ENCODE results near the gene GPX8.

DNA sequence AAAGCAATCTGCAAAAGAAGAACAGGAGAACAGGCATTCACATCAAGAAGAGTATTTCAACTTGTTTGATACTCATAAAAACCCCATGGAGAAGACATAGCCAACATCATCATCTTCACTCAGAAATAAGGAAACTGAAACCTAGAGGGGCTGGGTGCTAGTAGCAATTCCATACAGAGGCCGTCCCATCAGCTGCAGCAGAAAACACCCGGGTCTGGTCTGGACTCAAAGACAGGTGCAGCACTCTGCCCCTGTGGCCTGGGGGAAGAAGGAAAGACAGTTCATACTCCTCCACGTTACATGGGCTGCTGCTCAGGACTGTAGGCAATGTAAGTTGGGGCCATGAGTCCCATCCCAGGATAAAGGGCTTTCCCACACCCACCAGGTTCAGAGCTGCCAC lies 45.9 kb upstream of the GPX8 start:
- TF ChIP-seq, protein P1, sequence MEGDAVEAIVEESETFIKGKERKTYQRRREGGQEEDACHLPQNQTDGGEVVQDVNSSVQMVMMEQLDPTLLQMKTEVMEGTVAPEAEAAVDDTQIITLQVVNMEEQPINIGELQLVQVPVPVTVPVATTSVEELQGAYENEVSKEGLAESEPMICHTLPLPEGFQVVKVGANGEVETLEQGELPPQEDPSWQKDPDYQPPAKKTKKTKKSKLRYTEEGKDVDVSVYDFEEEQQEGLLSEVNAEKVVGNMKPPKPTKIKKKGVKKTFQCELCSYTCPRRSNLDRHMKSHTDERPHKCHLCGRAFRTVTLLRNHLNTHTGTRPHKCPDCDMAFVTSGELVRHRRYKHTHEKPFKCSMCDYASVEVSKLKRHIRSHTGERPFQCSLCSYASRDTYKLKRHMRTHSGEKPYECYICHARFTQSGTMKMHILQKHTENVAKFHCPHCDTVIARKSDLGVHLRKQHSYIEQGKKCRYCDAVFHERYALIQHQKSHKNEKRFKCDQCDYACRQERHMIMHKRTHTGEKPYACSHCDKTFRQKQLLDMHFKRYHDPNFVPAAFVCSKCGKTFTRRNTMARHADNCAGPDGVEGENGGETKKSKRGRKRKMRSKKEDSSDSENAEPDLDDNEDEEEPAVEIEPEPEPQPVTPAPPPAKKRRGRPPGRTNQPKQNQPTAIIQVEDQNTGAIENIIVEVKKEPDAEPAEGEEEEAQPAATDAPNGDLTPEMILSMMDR (IDR thresholded peaks at IDR 0.05) = no peak
- TF ChIP-seq POLR2A (IDR thresholded peaks at IDR 0.05) = no peak
